Measurements from ENCODE around the gene SCD5. TPM values are rescaled to one million over a fixed set of nuclear protein-coding genes. Genes with fewer than 3 reads are reported as not detected.

Gene SCD5
- total and polyA plus RNA-seq, 2 experiments from 2014 or later = 0.79 to 1.6 TPM

- no peak overlapping the region for H3K4me3 Mint-ChIP-seq
- DNase-seq (ENCODE audit: low spot score) = no peak
- no peak for ATAC-seq
- no peaks in the 10 kb centered on the region; the same call in 1 of the 2 replicates for H4K20me1 ChIP-seq (replicated peaks; ENCODE audit: insufficient read depth)
- H3K36me3 Mint-ChIP-seq (ENCODE audit: low read depth) = no peaks in the 10 kb centered on the region
- H3K9me2 ChIP-seq (ENCODE audit: insufficient read depth) = 0 out of 2 replicates have a peak, but pooled peaks cover 6% of the 10 kb centered on the region
- H3K36me3 ChIP-seq (ENCODE audit: insufficient read depth) = no peaks in the 10 kb centered on the region
- H3K4me2 ChIP-seq = no peak overlapping the region
- TF ChIP-seq ETS1 (IDR thresholded peaks at IDR 0.05) = no peak
- TF ChIP-seq NANOG (IDR thresholded peaks at IDR 0.05; ENCODE audit: borderline replicate concordance) = no peak
- TF ChIP-seq EZH2phosphoT487 (IDR thresholded peaks at IDR 0.05; ENCODE audit: unreplicated experiment) = no peak
- TF ChIP-seq CREB1 (CRISPR knock-in tag; IDR thresholded peaks at IDR 0.05; ENCODE audit: low read depth) = no peak
- TF ChIP-seq ZNF462 (CRISPR knock-in tag; IDR thresholded peaks at IDR 0.05) = no peak
- no peak for TF ChIP-seq JUNB (IDR thresholded peaks at IDR 0.05; ENCODE audit: unreplicated experiment)
- TF ChIP-seq ZNF331 (CRISPR knock-in tag; IDR thresholded peaks at IDR 0.05; ENCODE audit: low read depth) = no peak
- no peak for TF ChIP-seq CTCF (conservative IDR thresholded peaks at IDR 0.05; ENCODE audit: low read depth in 2 of 2)
- no peak for TF ChIP-seq STAT1 (IDR thresholded peaks at IDR 0.05; ENCODE audit: unreplicated experiment)
- TF ChIP-seq POLR2AphosphoS5 (IDR thresholded peaks at IDR 0.05; ENCODE audit: low read depth) = no peak
- no peak for TF ChIP-seq EZH2 (IDR thresholded peaks at IDR 0.05; ENCODE audit: low read depth, unreplicated experiment)
- no peak for TF ChIP-seq ZNF114 (CRISPR knock-in tag; IDR thresholded peaks at IDR 0.05)
- TF ChIP-seq REST (IDR thresholded peaks at IDR 0.05; ENCODE audit: unreplicated experiment) = no peak
- H2AFZ ChIP-seq = no peak overlapping the region
- H3K27ac Mint-ChIP-seq = no peak overlapping the region
- no peaks in the 10 kb centered on the region for H3F3A ChIP-seq (replicated peaks; ENCODE audit: low read depth)
- H3K27me3 ChIP-seq (ENCODE audit: insufficient read depth) = no peaks in the 10 kb centered on the region
- no peaks in the 10 kb centered on the region for H3K9me3 Mint-ChIP-seq
- peaks cover 10% of the 10 kb centered on the region for H3K4me1 Mint-ChIP-seq
- no peak overlapping the region for H3K4me3 ChIP-seq
- H3K4me1 ChIP-seq (ENCODE audit: insufficient read depth) = no peaks in the 10 kb centered on the region
- H3K27ac ChIP-seq (ENCODE audit: low read depth) = no peak overlapping the region
- H3K79me2 ChIP-seq (replicated peaks; ENCODE audit: insufficient read depth) = no peaks in the 10 kb centered on the region
- no peaks in the 10 kb centered on the region for H3K27me3 Mint-ChIP-seq (ENCODE audit: insufficient read depth, low read depth, poor library complexity)
Measured at GRCh38 chr4:82704156-82704555, 94.4 kb downstream of the SCD5 start.

Data from GM23338 (cell line).